ENCODE measurements around the gene TMEM108.

- TF ChIP-seq CTCF (IDR thresholded peaks at IDR 0.05) (no peak), POLR2A (IDR thresholded peaks at IDR 0.05) (no peak), EP300 (IDR thresholded peaks at IDR 0.05) (no peak)
These were observed 199.2 kb downstream of the TMEM108 start for GRCh38 chr3:133237380-133237779.
